Chondrocyte (in vitro differentiated cells): ENCODE data around the gene SLC9A9. TPM values are rescaled to one million over a fixed set of nuclear protein-coding genes. Genes with fewer than 3 reads are reported as not detected.
A peak's percentile ranks its signal among the peaks of the same experiment; 100 is the strongest.

Source experiments
- DNase-seq: peaks from one replicate; pipeline ENCODE4 v3.0.0; 2021; ENCODE audit warnings: mixed read lengths, low spot score
- H3K27ac Mint-ChIP-seq: one replicate; pipeline ENCODE4 v1.8.0; 2021; ENCODE audit warnings: mild to moderate bottlenecking, moderate library complexity, mixed read lengths; ENCODE audit not compliant: unreplicated experiment
- H3K27me3 Mint-ChIP-seq: 2 replicates; pipeline ENCODE4 v1.8.0; 2021; ENCODE audit warnings: low read depth, mixed read lengths
- H3K36me3 Mint-ChIP-seq: 2 replicates; pipeline ENCODE4 v1.8.0; 2021; ENCODE audit warnings: low read depth, mixed read lengths
- H3K4me1 Mint-ChIP-seq: 2 replicates; pipeline ENCODE4 v1.8.0; 2021; ENCODE audit warnings: low read depth, mild to moderate bottlenecking, mixed read lengths
- H3K4me3 Mint-ChIP-seq: one replicate; pipeline ENCODE4 v1.8.0; 2021; ENCODE audit warnings: mild to moderate bottlenecking, moderate library complexity, mixed read lengths; ENCODE audit not compliant: unreplicated experiment
- H3K9me3 Mint-ChIP-seq: 2 replicates; pipeline ENCODE4 v1.8.0; 2021; ENCODE audit warnings: low read depth, mixed read lengths
- total RNA-seq: library from RNA; stranded (reverse); gene quantifications from 3 replicates; pipeline ENCODE4 v1.2.1, GENCODE V29; 2021
- TF ChIP-seq, protein P1 (sequence below): fragments of 200-600 bp; sonication (generic); IDR thresholded peaks from 2 replicates; pipeline ENCODE4 v1.5.0; 2021; ENCODE audit warnings: antibody characterized with exemption, mild to moderate bottlenecking, moderate library complexity

Gene SLC9A9
- total RNA-seq, 1 donor from 2014 or later: 2.6 TPM

DNA sequence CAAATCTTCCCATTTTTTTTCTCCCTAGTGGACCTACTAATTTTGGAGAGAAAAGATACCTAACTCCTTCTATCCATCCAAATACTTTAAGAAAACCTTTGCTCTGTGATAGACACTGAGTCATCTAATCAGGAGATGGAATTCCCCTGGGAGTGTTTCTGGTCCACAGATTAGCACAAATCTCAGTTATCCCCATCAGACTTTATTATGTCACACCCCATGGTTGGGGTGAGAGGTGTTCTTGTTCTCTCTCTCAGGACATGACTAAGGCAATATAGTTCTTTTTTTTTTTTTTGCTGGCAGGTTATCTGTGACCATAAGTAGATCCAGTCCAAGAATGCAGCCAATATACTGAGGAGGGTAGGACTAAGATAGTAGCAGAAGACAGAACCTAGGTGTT is 15.8 kb downstream of the SLC9A9 start:
- Mint-ChIP-seq H3K36me3 (no peaks in the 10 kb centered on the region), H3K27me3 (no peaks in the 10 kb centered on the region), H3K4me1 (peaks cover 15% of the 10 kb centered on the region), H3K4me3 (no peak overlapping the region), H3K27ac (no peak overlapping the region), H3K9me3 (no peaks in the 10 kb centered on the region)
- TF ChIP-seq, protein P1, sequence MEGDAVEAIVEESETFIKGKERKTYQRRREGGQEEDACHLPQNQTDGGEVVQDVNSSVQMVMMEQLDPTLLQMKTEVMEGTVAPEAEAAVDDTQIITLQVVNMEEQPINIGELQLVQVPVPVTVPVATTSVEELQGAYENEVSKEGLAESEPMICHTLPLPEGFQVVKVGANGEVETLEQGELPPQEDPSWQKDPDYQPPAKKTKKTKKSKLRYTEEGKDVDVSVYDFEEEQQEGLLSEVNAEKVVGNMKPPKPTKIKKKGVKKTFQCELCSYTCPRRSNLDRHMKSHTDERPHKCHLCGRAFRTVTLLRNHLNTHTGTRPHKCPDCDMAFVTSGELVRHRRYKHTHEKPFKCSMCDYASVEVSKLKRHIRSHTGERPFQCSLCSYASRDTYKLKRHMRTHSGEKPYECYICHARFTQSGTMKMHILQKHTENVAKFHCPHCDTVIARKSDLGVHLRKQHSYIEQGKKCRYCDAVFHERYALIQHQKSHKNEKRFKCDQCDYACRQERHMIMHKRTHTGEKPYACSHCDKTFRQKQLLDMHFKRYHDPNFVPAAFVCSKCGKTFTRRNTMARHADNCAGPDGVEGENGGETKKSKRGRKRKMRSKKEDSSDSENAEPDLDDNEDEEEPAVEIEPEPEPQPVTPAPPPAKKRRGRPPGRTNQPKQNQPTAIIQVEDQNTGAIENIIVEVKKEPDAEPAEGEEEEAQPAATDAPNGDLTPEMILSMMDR: no peak
- no peak for DNase-seq

DNA sequence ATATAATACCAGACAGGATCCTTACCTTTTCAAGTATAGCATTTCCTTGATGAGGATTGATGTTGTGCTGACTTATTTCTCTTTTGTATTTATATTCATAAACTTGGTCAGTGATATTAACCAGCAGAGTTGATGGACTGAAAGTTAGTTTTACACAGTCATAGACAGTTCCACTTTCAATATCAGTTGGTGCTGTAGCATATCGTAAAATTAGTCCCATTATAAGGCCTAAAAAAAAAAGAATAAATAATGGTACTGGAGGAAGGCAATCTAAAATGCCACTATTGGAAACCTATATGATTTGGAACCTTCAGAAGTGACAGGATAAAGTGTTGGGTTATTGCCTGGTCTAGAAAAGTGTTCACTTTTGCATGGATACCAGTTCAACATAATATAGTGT is 16.3 kb downstream of the SLC9A9 start:
- TF ChIP-seq, protein P1: no peak
- no peak for DNase-seq
- no peaks in the 10 kb centered on the region for H3K9me3 Mint-ChIP-seq
- H3K4me1 Mint-ChIP-seq: peaks cover 15% of the 10 kb centered on the region
- H3K4me3 Mint-ChIP-seq: no peak overlapping the region
- H3K36me3 Mint-ChIP-seq: no peaks in the 10 kb centered on the region
- H3K27ac Mint-ChIP-seq: no peak overlapping the region
- H3K27me3 Mint-ChIP-seq: no peaks in the 10 kb centered on the region

DNA sequence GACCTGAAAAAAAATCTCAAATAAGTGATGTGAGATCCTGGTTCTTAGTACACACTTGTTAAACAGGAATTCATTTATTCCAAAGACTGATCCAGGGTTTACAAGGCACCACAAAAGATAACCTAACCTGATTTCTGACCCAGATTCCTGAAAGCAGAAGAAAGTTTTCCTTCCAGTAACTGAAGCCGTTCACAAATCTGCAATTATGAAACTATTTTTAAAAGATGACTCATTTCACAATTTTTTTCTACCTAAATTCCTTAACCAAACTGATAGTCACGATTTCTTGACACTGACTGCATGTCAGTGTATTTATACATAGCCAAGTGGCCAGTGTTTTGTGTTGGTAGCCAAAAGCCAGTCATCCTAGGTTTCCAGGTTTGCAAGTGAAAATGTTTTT is 17.1 kb downstream of the SLC9A9 start:
- Mint-ChIP-seq H3K9me3 (no peaks in the 10 kb centered on the region), H3K27ac (peak overlapping the region; percentile 59), H3K36me3 (no peaks in the 10 kb centered on the region), H3K4me1 (peaks cover 15% of the 10 kb centered on the region), H3K4me3 (no peak overlapping the region), H3K27me3 (no peaks in the 10 kb centered on the region)
- no peak for DNase-seq
- TF ChIP-seq, protein P1: no peak

DNA sequence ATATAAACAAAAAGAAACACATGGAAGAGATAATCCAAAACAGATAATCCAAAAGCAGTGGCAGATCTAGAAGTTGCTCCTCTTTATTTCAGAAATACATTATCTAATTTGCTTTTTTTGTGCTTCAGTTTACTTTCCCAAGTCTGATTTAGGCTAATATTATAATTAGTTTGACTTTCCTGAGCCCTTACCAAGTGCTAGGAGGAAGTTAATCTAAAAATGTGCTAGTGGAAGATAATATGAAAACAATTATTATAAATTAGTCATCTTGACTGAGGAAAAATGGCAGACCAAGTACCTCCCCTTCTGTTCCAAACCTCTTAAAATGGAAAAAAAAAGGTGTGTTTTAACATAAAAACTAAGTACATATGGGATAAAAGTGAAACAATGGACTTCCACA is 17.5 kb downstream of the SLC9A9 start:
- H3K9me3 Mint-ChIP-seq: no peaks in the 10 kb centered on the region
- peaks cover 15% of the 10 kb centered on the region for H3K4me1 Mint-ChIP-seq
- H3K4me3 Mint-ChIP-seq: no peak overlapping the region
- no peak for DNase-seq
- no peaks in the 10 kb centered on the region for H3K27me3 Mint-ChIP-seq
- TF ChIP-seq, protein P1: no peak
- peak overlapping the region; percentile 59 for H3K27ac Mint-ChIP-seq
- no peaks in the 10 kb centered on the region for H3K36me3 Mint-ChIP-seq

DNA sequence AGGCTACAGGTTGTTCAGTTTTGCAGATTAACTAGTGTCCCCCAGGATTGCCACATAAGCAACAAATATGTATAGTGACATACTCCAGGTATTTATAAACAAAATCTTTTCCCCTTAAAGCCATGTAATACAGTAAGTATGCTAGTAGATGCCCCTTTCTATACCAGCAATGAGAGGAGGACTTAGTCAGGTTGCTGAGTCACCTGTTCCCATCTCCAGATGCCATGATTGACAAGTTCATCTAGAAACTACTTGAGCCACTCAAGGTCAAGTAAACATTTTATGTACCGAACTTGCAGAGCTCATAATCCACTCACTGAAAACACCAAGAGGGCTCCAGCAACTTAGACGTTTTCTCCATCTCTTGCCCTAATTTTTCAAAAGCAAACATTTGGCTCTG is 18.2 kb downstream of the SLC9A9 start:
- Mint-ChIP-seq H3K4me3 (no peak overlapping the region), H3K36me3 (no peaks in the 10 kb centered on the region), H3K4me1 (peaks cover 15% of the 10 kb centered on the region), H3K27me3 (no peaks in the 10 kb centered on the region), H3K9me3 (no peaks in the 10 kb centered on the region), H3K27ac (no peak overlapping the region)
- no peak for DNase-seq
- TF ChIP-seq, protein P1: no peak
